ENCODE data around the gene NPTX1.

The NPTX1 gene

DNA sequence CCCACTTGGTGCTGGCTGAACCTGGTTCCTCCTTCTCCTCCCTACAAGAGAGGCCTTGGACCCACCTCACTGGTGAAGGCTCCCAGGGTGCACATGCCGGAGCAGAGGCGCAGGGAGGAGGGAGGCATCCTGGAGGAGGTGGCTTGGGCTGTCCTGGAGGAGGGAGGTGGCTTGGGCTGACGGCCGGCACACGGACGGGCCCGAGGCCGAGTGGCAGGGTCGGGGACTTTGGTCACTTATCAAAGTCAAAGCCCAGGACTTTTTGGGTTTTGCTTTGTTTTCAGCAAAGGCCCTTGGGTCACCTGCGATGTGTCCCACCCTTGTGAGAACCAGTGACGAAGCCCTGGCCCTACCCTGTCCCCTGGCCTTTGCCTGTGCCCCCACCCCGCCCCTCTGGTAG, 32.9 kb downstream of the NPTX1 start:
- Histone ChIP-seq H2AFZ (ENCODE audit: low read depth, low read length, severe bottlenecking) (no peak overlapping the region), H3K9me3 (ENCODE audit: insufficient read depth, low read length) (no peaks in the 10 kb centered on the region), H3K27ac (ENCODE audit: low read depth, low read length) (no peak overlapping the region), H3F3A (ENCODE audit: insufficient read depth) (no peaks in the 10 kb centered on the region), H3K79me2 (ENCODE audit: insufficient read depth, low read length) (no peaks in the 10 kb centered on the region), H3K4me2 (ENCODE audit: low read depth, low read length, poor library complexity, severe bottlenecking) (no peak overlapping the region), H4K20me1 (ENCODE audit: low read depth, low read length) (no peaks in the 10 kb centered on the region), H3K27me3 (ENCODE audit: low read length) (no peaks in the 10 kb centered on the region), H3K4me3 (ENCODE audit: insufficient read depth, low read length, poor library complexity, severe bottlenecking) (no peak overlapping the region), H3K36me3 (ENCODE audit: low read length) (no peaks in the 10 kb centered on the region), H3K9me2 (replicated peaks; ENCODE audit: insufficient read depth, low read length) (no peaks in the 10 kb centered on the region), H3K9ac (ENCODE audit: low read length) (no peak overlapping the region)
- no peak for TF ChIP-seq EZH2phosphoT487 (conservative IDR thresholded peaks at IDR 0.05; ENCODE audit: low read length)
- TF ChIP-seq, protein P1, sequence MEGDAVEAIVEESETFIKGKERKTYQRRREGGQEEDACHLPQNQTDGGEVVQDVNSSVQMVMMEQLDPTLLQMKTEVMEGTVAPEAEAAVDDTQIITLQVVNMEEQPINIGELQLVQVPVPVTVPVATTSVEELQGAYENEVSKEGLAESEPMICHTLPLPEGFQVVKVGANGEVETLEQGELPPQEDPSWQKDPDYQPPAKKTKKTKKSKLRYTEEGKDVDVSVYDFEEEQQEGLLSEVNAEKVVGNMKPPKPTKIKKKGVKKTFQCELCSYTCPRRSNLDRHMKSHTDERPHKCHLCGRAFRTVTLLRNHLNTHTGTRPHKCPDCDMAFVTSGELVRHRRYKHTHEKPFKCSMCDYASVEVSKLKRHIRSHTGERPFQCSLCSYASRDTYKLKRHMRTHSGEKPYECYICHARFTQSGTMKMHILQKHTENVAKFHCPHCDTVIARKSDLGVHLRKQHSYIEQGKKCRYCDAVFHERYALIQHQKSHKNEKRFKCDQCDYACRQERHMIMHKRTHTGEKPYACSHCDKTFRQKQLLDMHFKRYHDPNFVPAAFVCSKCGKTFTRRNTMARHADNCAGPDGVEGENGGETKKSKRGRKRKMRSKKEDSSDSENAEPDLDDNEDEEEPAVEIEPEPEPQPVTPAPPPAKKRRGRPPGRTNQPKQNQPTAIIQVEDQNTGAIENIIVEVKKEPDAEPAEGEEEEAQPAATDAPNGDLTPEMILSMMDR (IDR thresholded peaks at IDR 0.05; ENCODE audit: insufficient read depth, low read length, poor library complexity, severe bottlenecking), result no peak

DNA sequence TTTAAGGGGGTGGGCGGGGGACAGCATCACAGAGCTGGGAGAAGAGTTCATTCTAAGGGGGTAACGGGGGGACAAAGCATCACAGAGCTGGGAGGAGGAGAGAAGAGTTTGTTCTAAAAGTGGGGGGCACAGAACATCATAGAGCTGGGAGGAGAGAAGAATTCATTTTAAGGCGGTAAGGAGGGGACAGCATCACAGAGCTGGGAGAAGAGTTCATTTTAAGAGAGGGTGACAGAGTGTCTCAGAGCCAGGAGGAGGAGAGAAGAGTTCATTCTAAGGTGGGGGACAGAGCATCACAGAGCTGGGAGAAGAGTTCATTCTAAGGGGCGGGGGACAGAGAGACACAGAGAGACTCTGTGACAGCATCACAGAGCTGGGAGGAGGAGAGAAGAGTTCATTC, 33.6 kb downstream of the NPTX1 start:
- no peaks in the 10 kb centered on the region for H3K9me2 ChIP-seq (replicated peaks; ENCODE audit: insufficient read depth, low read length)
- H3F3A ChIP-seq (ENCODE audit: insufficient read depth), result no peaks in the 10 kb centered on the region
- H3K27me3 ChIP-seq (ENCODE audit: low read length), result no peaks in the 10 kb centered on the region
- no peak overlapping the region for H2AFZ ChIP-seq (ENCODE audit: low read depth, low read length, severe bottlenecking)
- H3K4me3 ChIP-seq (ENCODE audit: insufficient read depth, low read length, poor library complexity, severe bottlenecking), result no peak overlapping the region
- no peaks in the 10 kb centered on the region for H4K20me1 ChIP-seq (ENCODE audit: low read depth, low read length)
- H3K27ac ChIP-seq (ENCODE audit: low read depth, low read length), result no peak overlapping the region
- TF ChIP-seq, protein P1 (IDR thresholded peaks at IDR 0.05; ENCODE audit: insufficient read depth, low read length, poor library complexity, severe bottlenecking), result no peak
- TF ChIP-seq EZH2phosphoT487 (conservative IDR thresholded peaks at IDR 0.05; ENCODE audit: low read length), result no peak
- H3K9ac ChIP-seq (ENCODE audit: low read length), result no peak overlapping the region
- no peaks in the 10 kb centered on the region for H3K79me2 ChIP-seq (ENCODE audit: insufficient read depth, low read length)
- H3K9me3 ChIP-seq (ENCODE audit: insufficient read depth, low read length), result no peaks in the 10 kb centered on the region
- H3K36me3 ChIP-seq (ENCODE audit: low read length), result no peaks in the 10 kb centered on the region
- H3K4me2 ChIP-seq (ENCODE audit: low read depth, low read length, poor library complexity, severe bottlenecking), result no peak overlapping the region

DNA sequence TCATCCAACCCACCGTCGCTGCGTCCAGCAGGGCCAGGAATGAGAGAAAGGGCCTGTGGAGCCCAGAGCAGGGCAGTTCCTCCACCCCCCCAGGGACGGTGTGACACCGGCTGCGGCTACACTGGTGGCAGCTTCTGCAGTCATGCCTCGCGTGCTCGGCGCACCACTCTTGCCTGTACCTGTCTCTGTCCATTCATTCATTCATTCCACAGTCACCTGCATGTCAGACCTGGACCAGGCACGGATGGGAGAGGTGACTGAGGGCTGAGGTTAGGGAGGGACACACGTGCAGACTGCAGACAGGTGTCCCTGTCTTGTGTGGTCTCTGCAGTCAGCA, 34.1 kb downstream of the NPTX1 start:
- no peak overlapping the region for H3K9ac ChIP-seq (ENCODE audit: low read length)
- no peaks in the 10 kb centered on the region for H3K79me2 ChIP-seq (ENCODE audit: insufficient read depth, low read length)
- no peaks in the 10 kb centered on the region for H3K27me3 ChIP-seq (ENCODE audit: low read length)
- H3K9me2 ChIP-seq (replicated peaks; ENCODE audit: insufficient read depth, low read length), result no peaks in the 10 kb centered on the region
- H3K4me2 ChIP-seq (ENCODE audit: low read depth, low read length, poor library complexity, severe bottlenecking), result no peak overlapping the region
- no peak overlapping the region for H3K27ac ChIP-seq (ENCODE audit: low read depth, low read length)
- no peaks in the 10 kb centered on the region for H3K36me3 ChIP-seq (ENCODE audit: low read length)
- H4K20me1 ChIP-seq (ENCODE audit: low read depth, low read length), result no peaks in the 10 kb centered on the region
- TF ChIP-seq EZH2phosphoT487 (conservative IDR thresholded peaks at IDR 0.05; ENCODE audit: low read length), result no peak
- TF ChIP-seq, protein P1 (IDR thresholded peaks at IDR 0.05; ENCODE audit: insufficient read depth, low read length, poor library complexity, severe bottlenecking), result no peak
- no peak overlapping the region for H2AFZ ChIP-seq (ENCODE audit: low read depth, low read length, severe bottlenecking)
- no peaks in the 10 kb centered on the region for H3K9me3 ChIP-seq (ENCODE audit: insufficient read depth, low read length)
- no peak overlapping the region for H3K4me3 ChIP-seq (ENCODE audit: insufficient read depth, low read length, poor library complexity, severe bottlenecking)
- no peaks in the 10 kb centered on the region for H3F3A ChIP-seq (ENCODE audit: insufficient read depth)
